LNCaP clone FGC (cell line): ENCODE results near the gene FTL.

Experiments
- DNase-seq: peaks from one replicate; pipeline ENCODE4 v3.0.0-alpha.2; 2011; ENCODE audit warnings: low read depth
- H3K4me3 ChIP-seq: 2 replicates; pipeline ENCODE4 v1.5.1; 2011; ENCODE audit warnings: mild to moderate bottlenecking, low read depth, low read length, control low read depth
- TF ChIP-seq, protein P1 (sequence below): IDR thresholded peaks from 2 replicates; pipeline ENCODE4 v1.5.1; 2012; ENCODE audit warnings: mild to moderate bottlenecking; ENCODE audit not compliant: control insufficient read depth, insufficient read depth; ENCODE audit errors: extremely low read depth

Gene FTL

DNA sequence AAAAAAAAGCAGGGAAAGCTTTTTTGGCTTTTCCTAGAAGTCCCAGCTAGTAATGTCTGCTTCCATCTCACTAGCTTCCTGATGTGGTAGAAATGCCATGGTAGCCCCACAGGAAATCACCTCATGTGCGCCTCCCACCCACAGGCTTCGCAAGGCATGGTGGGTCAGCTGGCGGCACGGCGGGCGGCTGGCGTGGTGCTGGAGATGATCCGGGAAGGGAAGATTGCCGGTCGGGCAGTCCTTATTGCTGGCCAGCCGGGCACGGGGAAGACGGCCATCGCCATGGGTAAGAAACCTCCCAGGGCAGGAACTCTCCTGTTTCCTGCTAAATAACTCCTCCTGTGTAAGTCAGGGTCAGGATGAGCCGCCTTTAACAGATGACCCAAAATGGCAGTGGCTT, 39.0 kb downstream of the FTL start:
- DNase-seq, result no peak
- TF ChIP-seq, protein P1, sequence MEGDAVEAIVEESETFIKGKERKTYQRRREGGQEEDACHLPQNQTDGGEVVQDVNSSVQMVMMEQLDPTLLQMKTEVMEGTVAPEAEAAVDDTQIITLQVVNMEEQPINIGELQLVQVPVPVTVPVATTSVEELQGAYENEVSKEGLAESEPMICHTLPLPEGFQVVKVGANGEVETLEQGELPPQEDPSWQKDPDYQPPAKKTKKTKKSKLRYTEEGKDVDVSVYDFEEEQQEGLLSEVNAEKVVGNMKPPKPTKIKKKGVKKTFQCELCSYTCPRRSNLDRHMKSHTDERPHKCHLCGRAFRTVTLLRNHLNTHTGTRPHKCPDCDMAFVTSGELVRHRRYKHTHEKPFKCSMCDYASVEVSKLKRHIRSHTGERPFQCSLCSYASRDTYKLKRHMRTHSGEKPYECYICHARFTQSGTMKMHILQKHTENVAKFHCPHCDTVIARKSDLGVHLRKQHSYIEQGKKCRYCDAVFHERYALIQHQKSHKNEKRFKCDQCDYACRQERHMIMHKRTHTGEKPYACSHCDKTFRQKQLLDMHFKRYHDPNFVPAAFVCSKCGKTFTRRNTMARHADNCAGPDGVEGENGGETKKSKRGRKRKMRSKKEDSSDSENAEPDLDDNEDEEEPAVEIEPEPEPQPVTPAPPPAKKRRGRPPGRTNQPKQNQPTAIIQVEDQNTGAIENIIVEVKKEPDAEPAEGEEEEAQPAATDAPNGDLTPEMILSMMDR, result no peak
- H3K4me3 ChIP-seq, result no peak overlapping the region

DNA sequence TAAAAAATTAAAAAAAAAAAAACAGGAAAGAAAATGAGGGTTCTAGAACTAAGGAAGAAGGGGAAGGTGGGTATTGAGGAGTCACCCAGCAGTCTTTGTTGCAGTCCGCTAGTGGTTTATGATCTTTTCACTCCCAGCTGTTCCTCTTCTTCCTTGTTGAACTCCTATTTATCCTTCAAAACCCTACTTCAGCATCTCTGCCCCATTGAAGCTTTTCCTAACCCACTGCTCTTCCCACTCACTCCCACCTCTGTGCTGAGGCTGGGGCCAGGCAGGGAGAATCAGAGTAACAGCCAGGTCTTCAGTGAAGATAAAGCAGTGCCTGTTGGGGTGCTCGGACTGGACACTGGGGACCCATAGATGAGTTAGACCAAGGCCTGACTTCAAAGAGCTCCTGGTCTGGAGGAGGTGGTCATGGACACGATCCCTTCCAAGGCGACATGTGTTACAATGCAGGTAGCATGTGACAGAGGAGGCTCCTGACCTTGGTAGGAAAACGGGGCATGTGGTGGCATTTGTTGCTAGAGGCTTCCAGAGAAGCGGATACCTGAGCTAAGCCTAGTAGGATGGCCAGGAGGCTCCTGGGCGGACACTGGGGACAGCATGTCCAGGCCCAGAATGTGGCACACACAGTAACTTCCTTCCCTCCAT, 40.0 kb downstream of the FTL start:
- no peak for DNase-seq
- no peak overlapping the region for H3K4me3 ChIP-seq
- TF ChIP-seq, protein P1, result no peak

DNA sequence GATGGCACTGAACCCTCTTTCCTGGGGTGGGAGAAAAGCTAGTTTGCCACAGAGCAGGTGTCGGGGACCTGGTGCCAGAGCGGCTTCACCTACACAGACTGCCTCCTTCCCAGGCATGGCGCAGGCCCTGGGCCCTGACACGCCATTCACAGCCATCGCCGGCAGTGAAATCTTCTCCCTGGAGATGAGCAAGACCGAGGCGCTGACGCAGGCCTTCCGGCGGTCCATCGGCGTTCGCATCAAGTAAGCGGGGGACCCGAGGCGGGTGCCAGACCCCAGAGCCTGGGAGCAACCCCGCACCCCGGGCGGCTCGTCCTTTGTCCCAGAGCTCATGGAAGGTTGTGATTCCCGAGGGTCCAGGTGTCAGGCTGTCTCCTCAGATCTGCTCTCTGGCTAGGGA, 41.8 kb downstream of the FTL start:
- H3K4me3 ChIP-seq, result no peak overlapping the region
- DNase-seq, result no peak
- TF ChIP-seq, protein P1, result no peak

DNA sequence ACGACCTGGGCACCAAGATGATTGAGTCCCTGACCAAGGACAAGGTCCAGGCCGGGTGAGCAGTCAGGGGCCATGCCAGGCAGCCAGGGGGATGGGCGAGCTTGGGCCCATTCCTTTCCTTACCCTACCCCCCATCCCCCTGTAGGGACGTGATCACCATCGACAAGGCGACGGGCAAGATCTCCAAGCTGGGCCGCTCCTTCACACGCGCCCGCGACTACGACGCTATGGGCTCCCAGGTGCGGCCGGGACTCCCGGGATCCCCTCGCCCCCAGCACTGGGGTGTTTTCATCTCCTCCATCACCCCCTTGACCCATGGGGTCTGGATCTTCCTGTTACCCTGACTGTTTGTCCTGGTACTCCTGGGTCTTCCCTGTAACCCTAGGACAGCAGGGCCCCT, 44.7 kb downstream of the FTL start:
- H3K4me3 ChIP-seq, result no peak overlapping the region
- TF ChIP-seq, protein P1, result no peak

DNA sequence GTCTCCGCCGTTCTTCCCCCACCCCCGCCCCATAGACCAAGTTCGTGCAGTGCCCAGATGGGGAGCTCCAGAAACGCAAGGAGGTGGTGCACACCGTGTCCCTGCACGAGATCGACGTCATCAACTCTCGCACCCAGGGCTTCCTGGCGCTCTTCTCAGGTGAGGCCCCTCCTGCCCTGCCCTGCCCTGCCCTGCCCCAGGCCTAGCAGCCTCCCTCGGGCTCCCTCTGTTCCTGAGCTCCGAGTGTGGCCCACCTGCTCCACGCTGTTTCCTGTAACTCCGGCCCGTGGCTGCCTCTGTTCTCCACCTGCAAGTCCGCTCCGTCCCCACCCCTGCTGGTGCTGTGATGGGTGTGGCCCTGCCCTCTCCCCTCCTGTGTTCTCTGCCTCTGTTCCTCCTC, 45.3 kb downstream of the FTL start:
- H3K4me3 ChIP-seq, result no peak overlapping the region
- TF ChIP-seq, protein P1, result no peak
- DNase-seq, result no peak

More for the DNA sequence above, 44.7 kb downstream of the FTL start:
- no peak for DNase-seq

DNA sequence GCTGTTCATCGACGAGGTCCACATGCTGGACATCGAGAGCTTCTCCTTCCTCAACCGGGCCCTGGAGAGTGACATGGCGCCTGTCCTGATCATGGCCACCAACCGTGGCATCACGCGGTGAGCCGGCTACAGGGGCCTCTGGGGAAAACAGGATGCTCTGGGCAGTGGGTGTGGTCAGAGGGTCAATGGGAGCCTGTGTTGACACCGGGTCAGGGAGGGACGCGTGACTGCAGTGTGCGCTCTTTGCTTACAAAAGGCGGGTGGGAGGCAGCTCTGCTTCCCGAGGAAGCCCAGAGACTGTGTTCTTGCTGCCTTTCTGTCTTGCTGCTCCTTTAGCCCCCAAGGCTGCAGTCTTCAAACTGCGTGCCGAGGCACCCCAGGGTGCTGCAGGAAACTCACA, 46.1 kb downstream of the FTL start:
- no peak for DNase-seq
- TF ChIP-seq, protein P1, result no peak
- H3K4me3 ChIP-seq, result no peak overlapping the region
